ENCODE data around the gene HMMR.
"Not testable (repeated sequence)": the region's sequence is repeated elsewhere in the genome, so short reads cannot be mapped to it uniquely, and the experiment has no call there.

The HMMR gene

GRCh38 chr5:163460562-163461171 lies at the start of gene HMMR:
Gene HMMR (plus strand): TSS chr5:163460632. CDS start chr5:163460693, 61 bp downstream.
- peak; percentile 40 for DNase-seq (ENCODE audit: low read depth)

- DNase-seq (ENCODE audit: low read depth), result not testable (repeated sequence)
Measured at GRCh38 chr5:163415673-163416072, 44.8 kb upstream of the HMMR start.

GRCh38 chr5:163424836-163425235 lies 35.6 kb upstream of the HMMR start:
- no peak for DNase-seq (ENCODE audit: low read depth)

GRCh38 chr5:163426128-163426527 lies 34.3 kb upstream of the HMMR start:
- DNase-seq (ENCODE audit: low read depth), result not testable (repeated sequence)

- no peak for DNase-seq (ENCODE audit: low read depth)
Measured at GRCh38 chr5:163432544-163432943, 27.9 kb upstream of the HMMR start.

GRCh38 chr5:163433271-163433670 lies 27.2 kb upstream of the HMMR start:
- no peak for DNase-seq (ENCODE audit: low read depth)

- no peak for DNase-seq (ENCODE audit: low read depth)
Measured at GRCh38 chr5:163434401-163434866, 26.0 kb upstream of the HMMR start.

GRCh38 chr5:163436515-163436914 lies 23.9 kb upstream of the HMMR start:
- DNase-seq (ENCODE audit: low read depth), result no peak

GRCh38 chr5:163437011-163437308 lies 23.5 kb upstream of the HMMR start:
- no peak for DNase-seq (ENCODE audit: low read depth)

GRCh38 chr5:163437309-163438182 lies 22.9 kb upstream of the HMMR start, which contains the start of gene CCNG1:
Gene CCNG1 (plus strand): TSS chr5:163437595. CDS start chr5:163439257, 1,662 bp downstream.
- DNase-seq (ENCODE audit: low read depth), result peak; percentile 98

GRCh38 chr5:163439092-163439425 lies 21.4 kb upstream of the HMMR start:
- DNase-seq (ENCODE audit: low read depth), result peak; percentile 61

GRCh38 chr5:163440954-163441353 lies 19.5 kb upstream of the HMMR start:
- DNase-seq (ENCODE audit: low read depth), result no peak

GRCh38 chr5:163444526-163444925 lies 15.9 kb upstream of the HMMR start:
- no peak for DNase-seq (ENCODE audit: low read depth)

- DNase-seq (ENCODE audit: low read depth), result no peak
Measured at GRCh38 chr5:163445345-163445744, 15.1 kb upstream of the HMMR start.

- DNase-seq (ENCODE audit: low read depth), result no peak
Measured at GRCh38 chr5:163447191-163447590, 13.2 kb upstream of the HMMR start.

- no peak for DNase-seq (ENCODE audit: low read depth)
Measured at GRCh38 chr5:163447875-163448274, 12.6 kb upstream of the HMMR start.

- no peak for DNase-seq (ENCODE audit: low read depth)
Measured at GRCh38 chr5:163448491-163448890, 11.9 kb upstream of the HMMR start.

- DNase-seq (ENCODE audit: low read depth), result no peak
Measured at GRCh38 chr5:163451489-163451888, 8.9 kb upstream of the HMMR start.

- DNase-seq (ENCODE audit: low read depth), result peak; percentile 29
Measured at GRCh38 chr5:163453705-163454104, 6.7 kb upstream of the HMMR start.

- DNase-seq (ENCODE audit: low read depth), result not testable (repeated sequence)
Measured at GRCh38 chr5:163455406-163455805, 5.0 kb upstream of the HMMR start.

GRCh38 chr5:163456029-163456589 lies 4.3 kb upstream of the HMMR start:
- no peak for DNase-seq (ENCODE audit: low read depth)

GRCh38 chr5:163456840-163457239 lies 3.6 kb upstream of the HMMR start:
- no peak for DNase-seq (ENCODE audit: low read depth)

GRCh38 chr5:163458778-163459385 lies 1.6 kb upstream of the HMMR start:
- DNase-seq (ENCODE audit: low read depth), result no peak

All from EH (cell line).